Upper lobe of left lung (tissue), 4 donors: ENCODE measurements around the gene SMC1B.

Experiments used
- POLR2A ChIP-seq, 4 donors: fragments of 450-650 bp; IDR thresholded peaks; one replicate each; pipeline ENCODE4 v1.5.1; 2016 to 2017; ENCODE audit warnings: antibody characterized with exemption in 4 of 4, mild to moderate bottlenecking in 2 of 4
- POLR2AphosphoS5 ChIP-seq, 2 donors: sonication (generic); formaldehyde crosslinking; IDR thresholded peaks; one replicate each; pipeline ENCODE4 v1.5.1; 2017; ENCODE audit warnings: antibody characterized with exemption in 2 of 2
- TF ChIP-seq, protein P1 (sequence below), 6 experiments: fragments of 450-650 bp in 4 of 6; fragments of 200-600 bp in 2 of 6; sonication (generic) in 2 of 6; IDR thresholded peaks; one replicate each; pipeline ENCODE4 v1.5.1; 2016 to 2019; ENCODE audit warnings: antibody characterized with exemption in 6 of 6

DNA sequence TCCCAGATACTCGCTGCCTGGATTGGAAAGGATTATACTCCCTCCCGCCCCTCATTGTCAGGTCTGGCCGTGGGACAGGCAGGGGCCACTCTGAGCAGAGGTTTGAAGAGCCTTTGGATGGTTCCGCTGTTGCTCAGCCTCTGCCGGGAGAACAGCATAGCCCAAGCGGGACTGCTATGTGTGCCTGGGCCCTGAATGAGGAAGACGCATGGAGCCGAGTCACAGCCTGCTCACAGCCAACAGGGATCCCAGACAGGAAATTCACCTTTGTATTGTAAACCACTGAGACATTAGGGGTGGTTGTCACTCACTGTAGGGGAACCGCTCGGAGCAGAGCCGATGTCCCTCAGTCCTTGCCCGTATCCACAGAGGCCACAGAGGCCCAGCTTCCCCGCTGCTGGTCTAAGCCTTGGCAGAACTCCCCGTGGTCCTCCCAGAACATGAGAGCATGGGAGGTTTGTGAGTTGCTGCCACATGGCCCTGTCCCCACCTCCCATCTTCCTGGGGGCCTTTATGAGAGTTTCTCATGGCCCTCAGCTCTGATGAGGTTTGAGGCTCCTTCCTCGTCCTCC is 114.4 kb downstream of the SMC1B start:
- no peak for TF ChIP-seq POLR2AphosphoS5 (IDR thresholded peaks at IDR 0.05)
- TF ChIP-seq, protein P1, sequence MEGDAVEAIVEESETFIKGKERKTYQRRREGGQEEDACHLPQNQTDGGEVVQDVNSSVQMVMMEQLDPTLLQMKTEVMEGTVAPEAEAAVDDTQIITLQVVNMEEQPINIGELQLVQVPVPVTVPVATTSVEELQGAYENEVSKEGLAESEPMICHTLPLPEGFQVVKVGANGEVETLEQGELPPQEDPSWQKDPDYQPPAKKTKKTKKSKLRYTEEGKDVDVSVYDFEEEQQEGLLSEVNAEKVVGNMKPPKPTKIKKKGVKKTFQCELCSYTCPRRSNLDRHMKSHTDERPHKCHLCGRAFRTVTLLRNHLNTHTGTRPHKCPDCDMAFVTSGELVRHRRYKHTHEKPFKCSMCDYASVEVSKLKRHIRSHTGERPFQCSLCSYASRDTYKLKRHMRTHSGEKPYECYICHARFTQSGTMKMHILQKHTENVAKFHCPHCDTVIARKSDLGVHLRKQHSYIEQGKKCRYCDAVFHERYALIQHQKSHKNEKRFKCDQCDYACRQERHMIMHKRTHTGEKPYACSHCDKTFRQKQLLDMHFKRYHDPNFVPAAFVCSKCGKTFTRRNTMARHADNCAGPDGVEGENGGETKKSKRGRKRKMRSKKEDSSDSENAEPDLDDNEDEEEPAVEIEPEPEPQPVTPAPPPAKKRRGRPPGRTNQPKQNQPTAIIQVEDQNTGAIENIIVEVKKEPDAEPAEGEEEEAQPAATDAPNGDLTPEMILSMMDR (IDR thresholded peaks at IDR 0.05) = no peak
- TF ChIP-seq POLR2A (IDR thresholded peaks at IDR 0.05) = no peak
